ENCODE measurements around the gene LAPTM4A. TPM values are rescaled to one million over a fixed set of nuclear protein-coding genes. Genes with fewer than 3 reads are reported as not detected.
"Not testable (repeated sequence)": the region's sequence is repeated elsewhere in the genome, so short reads cannot be mapped to it uniquely, and the experiment has no call there.

Gene LAPTM4A
- total RNA-seq, 1 donor, result 251 TPM

GRCh38 chr2:20089715-20090464 lies 38.5 kb upstream of the LAPTM4A start:
- no peak for TF ChIP-seq CTCF (IDR thresholded peaks at IDR 0.05; ENCODE audit: insufficient read depth, low read length)
- DNase-seq (ENCODE audit: low read depth), result no peak
- no peak overlapping the region for H3K4me3 ChIP-seq (ENCODE audit: low read depth, low read length)

GRCh38 chr2:20085909-20086308 lies 34.5 kb upstream of the LAPTM4A start:
- DNase-seq (ENCODE audit: low read depth), result peak; percentile 66
- not testable (repeated sequence) for H3K4me3 ChIP-seq (ENCODE audit: low read depth, low read length)

- H3K4me3 ChIP-seq (ENCODE audit: low read depth, low read length); DNase-seq (ENCODE audit: low read depth): not testable (repeated sequence)
These were observed 31.4 kb upstream of the LAPTM4A start for GRCh38 chr2:20082812-20083211.

- DNase-seq (ENCODE audit: low read depth), result no peak
- no peak for TF ChIP-seq CTCF (IDR thresholded peaks at IDR 0.05; ENCODE audit: insufficient read depth, low read length)
- H3K4me3 ChIP-seq (ENCODE audit: low read depth, low read length), result no peak overlapping the region
These were observed 30.4 kb upstream of the LAPTM4A start for GRCh38 chr2:20081841-20082240.

GRCh38 chr2:20080839-20081415 lies 29.5 kb upstream of the LAPTM4A start:
- no peak overlapping the region for H3K4me3 ChIP-seq (ENCODE audit: low read depth, low read length)
- DNase-seq (ENCODE audit: low read depth), result no peak
- no peak for TF ChIP-seq CTCF (IDR thresholded peaks at IDR 0.05; ENCODE audit: insufficient read depth, low read length)

GRCh38 chr2:20080428-20080827 lies 29.0 kb upstream of the LAPTM4A start:
- no peak for DNase-seq (ENCODE audit: low read depth)
- no peak overlapping the region for H3K4me3 ChIP-seq (ENCODE audit: low read depth, low read length)
- no peak for TF ChIP-seq CTCF (IDR thresholded peaks at IDR 0.05; ENCODE audit: insufficient read depth, low read length)

- no peak for TF ChIP-seq CTCF (IDR thresholded peaks at IDR 0.05; ENCODE audit: insufficient read depth, low read length)
- H3K4me3 ChIP-seq (ENCODE audit: low read depth, low read length), result no peak overlapping the region
- no peak for DNase-seq (ENCODE audit: low read depth)
These were observed 28.2 kb upstream of the LAPTM4A start for GRCh38 chr2:20079546-20080115.

Measured in fibroblast of the aortic adventitia (primary cell).